Putamen (tissue), 1 donor: ENCODE results near the gene DNAH6.

Experiments used
- DNase-seq: peaks from one replicate; pipeline ENCODE4 v3.0.0-alpha.2; 2016; ENCODE audit warnings: low spot score

DNAH6 gene

GRCh38 chr2:84629550-84629949, 113.3 kb downstream of the DNAH6 start:
- DNase-seq: no peak

GRCh38 chr2:84631047-84631446, 114.7 kb downstream of the DNAH6 start:
- peak; percentile 19 for DNase-seq

- no peak for DNase-seq
These were observed 115.7 kb downstream of the DNAH6 start for GRCh38 chr2:84631985-84632384.

GRCh38 chr2:84636080-84636971, 120.0 kb downstream of the DNAH6 start:
- DNase-seq: no peak

GRCh38 chr2:84639751-84640150, 123.5 kb downstream of the DNAH6 start:
- no peak for DNase-seq

- no peak for DNase-seq
These were observed 124.1 kb downstream of the DNAH6 start for GRCh38 chr2:84640411-84640810.

- DNase-seq: no peak
These were observed 124.7 kb downstream of the DNAH6 start for GRCh38 chr2:84641021-84641420.

- no peak for DNase-seq
These were observed 127.7 kb downstream of the DNAH6 start for GRCh38 chr2:84643991-84644390.

- DNase-seq: no peak
These were observed 130.2 kb downstream of the DNAH6 start for GRCh38 chr2:84646514-84646913.

GRCh38 chr2:84647267-84647666, 131.0 kb downstream of the DNAH6 start:
- no peak for DNase-seq

- no peak for DNase-seq
These were observed 132.8 kb downstream of the DNAH6 start for GRCh38 chr2:84649058-84649457.

GRCh38 chr2:84649487-84650142, 133.3 kb downstream of the DNAH6 start:
- no peak for DNase-seq

- DNase-seq: no peak
These were observed 136.1 kb downstream of the DNAH6 start for GRCh38 chr2:84652431-84652830.

GRCh38 chr2:84653302-84653701, 137.0 kb downstream of the DNAH6 start:
- no peak for DNase-seq

- DNase-seq: no peak
These were observed 138.1 kb downstream of the DNAH6 start for GRCh38 chr2:84654414-84654813.

GRCh38 chr2:84669122-84669521, 152.8 kb downstream of the DNAH6 start:
- DNase-seq: no peak

- no peak for DNase-seq
These were observed 157.8 kb downstream of the DNAH6 start for GRCh38 chr2:84674099-84674498.

- peak; percentile 0 for DNase-seq
These were observed 158.3 kb downstream of the DNAH6 start for GRCh38 chr2:84674586-84674985.

GRCh38 chr2:84676295-84676694, 160.0 kb downstream of the DNAH6 start:
- DNase-seq: no peak

- no peak for DNase-seq
These were observed 161.9 kb downstream of the DNAH6 start for GRCh38 chr2:84678214-84678613.

GRCh38 chr2:84686783-84687476, 170.6 kb downstream of the DNAH6 start:
- no peak for DNase-seq

GRCh38 chr2:84687498-84688149, 171.3 kb downstream of the DNAH6 start:
- DNase-seq: no peak
